ENCODE data around the gene LRRC71.

DNA sequence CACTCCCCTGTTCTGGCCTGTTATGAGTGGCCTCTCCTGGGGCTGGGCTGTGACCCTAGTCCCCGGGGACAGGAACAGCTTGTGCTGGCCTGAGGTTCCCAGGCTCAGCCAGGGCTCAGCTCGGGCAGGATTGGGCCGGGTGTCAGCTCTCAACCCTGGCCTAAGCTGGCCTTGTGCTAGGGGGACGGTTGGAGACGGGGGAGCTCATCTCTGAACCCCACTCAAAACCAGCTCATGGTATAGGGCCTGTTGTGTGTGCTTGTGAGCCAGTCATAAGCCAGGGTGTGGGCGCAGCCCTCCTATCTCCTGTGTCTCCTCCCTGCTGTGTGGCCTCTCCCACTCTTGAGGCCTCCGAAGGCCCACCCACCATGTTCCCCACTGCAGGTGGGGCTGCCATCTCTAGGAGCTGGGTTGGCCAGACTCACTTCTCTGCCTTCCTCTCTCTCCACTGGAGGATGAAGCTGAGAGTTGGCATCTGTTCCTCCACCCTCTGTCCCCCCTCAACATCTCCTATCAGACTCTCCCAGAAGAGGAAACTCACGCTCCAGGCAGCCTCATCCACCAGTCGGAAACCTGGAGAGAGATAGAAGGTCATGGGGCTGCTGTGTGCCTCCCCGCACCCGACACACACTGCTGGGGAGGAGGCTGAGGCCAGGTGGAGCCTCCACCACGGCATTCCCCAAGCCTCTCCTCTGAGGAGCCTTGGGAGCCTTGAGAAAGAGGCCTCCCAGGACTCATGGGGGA is 25.5 kb upstream of the LRRC71 start:
- TF ChIP-seq CTCF (IDR thresholded peaks at IDR 0.05) (no peak), POLR2A (IDR thresholded peaks at IDR 0.05) (peak in 1 of 2 donors; percentile 13)
